Body of pancreas (tissue), 4 donors: Measurements from ENCODE around the gene DHX29. TPM values are rescaled to one million over a fixed set of nuclear protein-coding genes. Genes with fewer than 3 reads are reported as not detected.
A peak's percentile ranks its signal among the peaks of the same experiment; 100 is the strongest.

ENCODE experiments used
- ATAC-seq: fragments of 150-250 bp; one replicate; pipeline ENCODE4 v1.9.1; 2016
- DNase-seq, 4 donors: peaks; one replicate each; pipeline ENCODE4 v3.0.0-alpha.2; 2019
- H3K27ac ChIP-seq, 4 donors: fragments of 200-600 bp; sonication (generic); 1 replicate in 3 of 4; 2 replicates in 1 of 4; pipeline versions ENCODE4 v1.5.1 to v1.6.1; 2016 to 2019; ENCODE audit warnings: mild to moderate bottlenecking in 1 of 4, mixed read lengths in 1 of 4, moderate library complexity in 1 of 4
- H3K27me3 ChIP-seq, 2 donors: fragments of 200-600 bp; sonication (generic); one replicate each; pipeline ENCODE4 v1.6.0; 2016; ENCODE audit warnings: mild to moderate bottlenecking in 1 of 2
- H3K36me3 ChIP-seq, 2 donors: fragments of 200-600 bp; sonication (generic); replicated peaks in 1 of 2; 2 replicates each; pipeline ENCODE4 v1.5.1; 2016; ENCODE audit warnings: low read depth in 2 of 2; ENCODE audit not compliant: insufficient read depth in 1 of 2
- H3K4me1 ChIP-seq: fragments of 200-600 bp; sonication (generic); one replicate; pipeline ENCODE4 v1.6.0; 2016
- H3K4me3 ChIP-seq, 2 donors: fragments of 200-600 bp; sonication (generic); 1 replicate in 1 of 2; 2 replicates in 1 of 2; pipeline ENCODE4 v1.5.1; 2016 to 2019
- H3K9me3 ChIP-seq, 3 donors: fragments of 200-600 bp; sonication (generic); 1 replicate in 2 of 3; 2 replicates in 1 of 3; pipeline ENCODE4 v1.5.1; 2016
- CTCF ChIP-seq, 7 experiments: fragments of 450-650 bp in 4 of 7; fragments of 200-600 bp in 3 of 7; sonication (generic) in 3 of 7; IDR thresholded peaks; one replicate each; pipeline ENCODE4 v1.5.1; 2016 to 2019; ENCODE audit warnings: antibody characterized with exemption in 7 of 7
- POLR2A ChIP-seq, 3 donors: fragments of 450-650 bp; IDR thresholded peaks; one replicate each; pipeline ENCODE4 v1.6.1; 2016; ENCODE audit warnings: antibody characterized with exemption in 3 of 3, mild to moderate bottlenecking in 2 of 3
- WGBS, 2 donors: methylation state at CpG; one replicate each; pipeline ENCODE4 v1.1.5; 2017; 5-methylcytosine and 5-hydroxymethylcytosine counted together
- intact Hi-C: fragments of 100-400 bp; cut with DNase I; formaldehyde crosslinking; loops from one replicate; pipeline ENCODE4 v1.15.1; 2023
- total RNA-seq, 2 donors: library from RNA; depleted of rRNA; stranded (reverse); fragments of >200 nt; gene quantifications; one replicate each; pipeline ENCODE4 v1.1.0, GENCODE V29; 2016

The DHX29 gene
- total RNA-seq, 2 donors from 2014 or later, result 11.9 to 25.4 TPM

GRCh38 chr5:55250064-55250463, 57.4 kb downstream of the DHX29 start:
- TF ChIP-seq POLR2A (IDR thresholded peaks at IDR 0.05) (no peak), CTCF (IDR thresholded peaks at IDR 0.05) (no peak)
- Histone ChIP-seq H3K4me3 (no peak overlapping the region), H3K36me3 (no peaks in the 10 kb centered on the region), H3K27me3 (no peaks in the 10 kb centered on the region), H3K4me1 (no peaks in the 10 kb centered on the region), H3K27ac (no peak overlapping the region), H3K9me3 (peaks cover 0 to 4% (median 0%) of the 10 kb centered on the region in 3 donors)
- intact Hi-C loops, result no loop called here
- 14 to 26% methylated on average over 1 of the region's 1 CpG for WGBS, 2 donors
- DNase-seq, result no peak
- ATAC-seq, result no peak

GRCh38 chr5:55241746-55242145, 65.7 kb downstream of the DHX29 start:
- H3K4me3 ChIP-seq, result no peak overlapping the region
- H3K27me3 ChIP-seq, result no peaks in the 10 kb centered on the region
- peak; percentile 27 to 56 (median 43) for DNase-seq
- ATAC-seq, result no peak
- H3K27ac ChIP-seq, result no peak overlapping the region
- no peaks in the 10 kb centered on the region for H3K36me3 ChIP-seq
- TF ChIP-seq CTCF (IDR thresholded peaks at IDR 0.05), result no peak
- TF ChIP-seq POLR2A (IDR thresholded peaks at IDR 0.05), result no peak
- H3K4me1 ChIP-seq, result peaks cover 9% of the 10 kb centered on the region
- intact Hi-C loops, result no loop called here
- 21 to 22% methylated on average over 4 of the region's 4 CpGs for WGBS, 2 donors
- no peaks in the 10 kb centered on the region for H3K9me3 ChIP-seq

GRCh38 chr5:55236800-55237199, 70.7 kb downstream of the DHX29 start:
- Histone ChIP-seq H3K36me3 (no peaks in the 10 kb centered on the region), H3K4me1 (peaks cover 20% of the 10 kb centered on the region), H3K27ac (no peak overlapping the region), H3K9me3 (no peaks in the 10 kb centered on the region), H3K4me3 (no peak overlapping the region), H3K27me3 (no peaks in the 10 kb centered on the region)
- DNase-seq, result no peak
- WGBS, 2 donors, result 57 to 81% methylated on average over 7 to 10 of the region's 10 CpGs
- intact Hi-C loops, result no loop called here
- ATAC-seq, result no peak
- TF ChIP-seq POLR2A (IDR thresholded peaks at IDR 0.05) (no peak), CTCF (IDR thresholded peaks at IDR 0.05) (no peak)

- peak overlapping the region; percentile 20 to 91 (median 62) for H3K27ac ChIP-seq
- 4 to 7% methylated on average over 30 to 31 of the region's 31 CpGs for WGBS, 2 donors
- intact Hi-C loops, result no loop called here
Observed at GRCh38 chr5:55234121-55234700, 73.3 kb downstream of the DHX29 start.

More at GRCh38 chr5:55234121-55234700, 73.3 kb downstream of the DHX29 start:
- TF ChIP-seq CTCF (IDR thresholded peaks at IDR 0.05) (no peak), POLR2A (IDR thresholded peaks at IDR 0.05) (no peak)
- Histone ChIP-seq H3K36me3 (no peaks in the 10 kb centered on the region), H3K27me3 (no peaks in the 10 kb centered on the region), H3K4me3 (peak overlapping the region in 1 of 2 donors; percentile 51), H3K4me1 (peaks cover 28% of the 10 kb centered on the region), H3K9me3 (no peaks in the 10 kb centered on the region)
- DNase-seq, result peak; percentile 33 to 55 (median 40)
- ATAC-seq, result peak; percentile 10
